Sigmoid colon (tissue), 4 donors: ENCODE measurements around the gene KLRK1.

Experiments
- CTCF ChIP-seq, 4 experiments: fragments of 450-650 bp in 3 of 4; fragments of 200-600 bp in 1 of 4; IDR thresholded peaks; one replicate each; pipeline ENCODE4 v1.5.1; 2016 to 2019; ENCODE audit warnings: antibody characterized with exemption in 4 of 4, mild to moderate bottlenecking in 3 of 4, moderate library complexity in 2 of 4
- POLR2A ChIP-seq, 2 donors: fragments of 450-650 bp; IDR thresholded peaks; one replicate each; pipeline ENCODE4 v1.6.1; 2016; ENCODE audit warnings: antibody characterized with exemption in 2 of 2, mild to moderate bottlenecking in 2 of 2, moderate library complexity in 2 of 2
- POLR2AphosphoS5 ChIP-seq, 4 donors: sonication (generic); formaldehyde crosslinking; IDR thresholded peaks; one replicate each; pipeline ENCODE4 v1.6.1; 2017; ENCODE audit warnings: antibody characterized with exemption in 4 of 4

DNA sequence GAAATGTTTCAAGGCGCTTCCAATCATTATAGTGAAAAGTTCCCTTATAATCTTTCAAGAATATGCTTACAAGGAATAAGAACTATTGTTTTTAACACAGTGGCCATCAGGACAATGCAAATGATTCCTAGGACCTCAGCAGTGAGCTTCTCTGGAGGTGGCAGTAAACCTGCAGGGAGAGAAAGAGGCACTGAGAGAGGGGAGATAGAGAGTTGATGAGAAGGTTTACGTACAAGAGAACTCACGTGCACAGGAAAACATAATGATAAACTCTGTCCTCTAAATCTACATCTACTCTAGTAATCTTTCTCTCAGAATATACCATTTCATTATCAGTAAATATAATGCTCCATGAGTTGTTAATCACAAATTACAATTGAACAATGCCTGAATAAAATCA lies 19.0 kb upstream of the KLRK1 start:
- no peak for TF ChIP-seq CTCF (IDR thresholded peaks at IDR 0.05)
- TF ChIP-seq POLR2AphosphoS5 (IDR thresholded peaks at IDR 0.05), result no peak
- no peak for TF ChIP-seq POLR2A (IDR thresholded peaks at IDR 0.05)
